ENCODE data around the gene NCR2. TPM values are rescaled to one million over a fixed set of nuclear protein-coding genes. Genes with fewer than 3 reads are reported as not detected.

Gene NCR2
- total RNA-seq, 2 donors from 2014 or later: not detected

- Mint-ChIP-seq H3K9me3 (peaks cover 37% of the 10 kb centered on the region), H3K27me3 (ENCODE audit: insufficient read depth) (peaks cover 64% of the 10 kb centered on the region), H3K36me3 (ENCODE audit: low read depth) (no peaks in the 10 kb centered on the region), H3K27ac (no peak overlapping the region), H3K4me1 (no peaks in the 10 kb centered on the region), H3K4me3 (no peak overlapping the region)
- H3K4me3 ChIP-seq (ENCODE audit: low read length): no peak overlapping the region
- TF ChIP-seq CTCF (conservative IDR thresholded peaks at IDR 0.05): no peak
- H3K4me1 ChIP-seq (ENCODE audit: control insufficient read depth, insufficient read depth, low read length): no peaks in the 10 kb centered on the region
- 82 to 96% methylated on average over 2 of the region's 2 CpGs for WGBS, 2 experiments (ENCODE audit: insufficient coverage in 1 of 2, insufficient read length in 1 of 2)
- peaks cover 24% of the 10 kb centered on the region for H3K27me3 ChIP-seq (ENCODE audit: control insufficient read depth, insufficient read depth, low read length, poor library complexity, severe bottlenecking)
- no peak overlapping the region for H3K9ac ChIP-seq (ENCODE audit: extremely low read depth, low read length, poor library complexity, severe bottlenecking)
- H3K9me3 ChIP-seq (ENCODE audit: control insufficient read depth, low read length): peaks cover 15% of the 10 kb centered on the region
- H3K27ac ChIP-seq (ENCODE audit: low read depth, low read length): no peak overlapping the region
- no peaks in the 10 kb centered on the region for H3K36me3 ChIP-seq (ENCODE audit: control insufficient read depth, insufficient read depth, low read length)
- no peak for DNase-seq
Measured at GRCh38 chr6:41360314-41360685, 24.9 kb downstream of the NCR2 start.

GRCh38 chr6:41366150-41366549, 30.7 kb downstream of the NCR2 start:
- TF ChIP-seq CTCF (conservative IDR thresholded peaks at IDR 0.05): no peak
- Histone ChIP-seq H3K27ac (ENCODE audit: low read depth, low read length) (no peak overlapping the region), H3K36me3 (ENCODE audit: control insufficient read depth, insufficient read depth, low read length) (no peaks in the 10 kb centered on the region), H3K27me3 (ENCODE audit: control insufficient read depth, insufficient read depth, low read length, poor library complexity, severe bottlenecking) (peaks cover 52% of the 10 kb centered on the region), H3K9me3 (ENCODE audit: control insufficient read depth, low read length) (no peaks in the 10 kb centered on the region), H3K9ac (ENCODE audit: extremely low read depth, low read length, poor library complexity, severe bottlenecking) (no peak overlapping the region), H3K4me1 (ENCODE audit: control insufficient read depth, insufficient read depth, low read length) (no peaks in the 10 kb centered on the region), H3K4me3 (ENCODE audit: low read length) (no peak overlapping the region)
- peaks cover 1% of the 10 kb centered on the region for H3K4me1 Mint-ChIP-seq
- no peak overlapping the region for H3K4me3 Mint-ChIP-seq
- peaks cover 79% of the 10 kb centered on the region for H3K27me3 Mint-ChIP-seq (ENCODE audit: insufficient read depth)
- DNase-seq: no peak
- WGBS, 2 experiments (ENCODE audit: insufficient coverage in 1 of 2, insufficient read length in 1 of 2): 83 to 86% methylated on average over 4 to 7 of the region's 7 CpGs
- peaks cover 14% of the 10 kb centered on the region for H3K9me3 Mint-ChIP-seq
- H3K27ac Mint-ChIP-seq: no peak overlapping the region
- H3K36me3 Mint-ChIP-seq (ENCODE audit: low read depth): no peaks in the 10 kb centered on the region

GRCh38 chr6:41367061-41367460, 31.7 kb downstream of the NCR2 start:
- H3K9ac ChIP-seq (ENCODE audit: extremely low read depth, low read length, poor library complexity, severe bottlenecking): no peak overlapping the region
- no peak overlapping the region for H3K27ac ChIP-seq (ENCODE audit: low read depth, low read length)
- no peaks in the 10 kb centered on the region for H3K4me1 ChIP-seq (ENCODE audit: control insufficient read depth, insufficient read depth, low read length)
- H3K36me3 Mint-ChIP-seq (ENCODE audit: low read depth): no peaks in the 10 kb centered on the region
- H3K27ac Mint-ChIP-seq: no peak overlapping the region
- H3K4me1 Mint-ChIP-seq: peaks cover 8% of the 10 kb centered on the region
- peaks cover 4% of the 10 kb centered on the region for H3K9me3 Mint-ChIP-seq
- no peak for TF ChIP-seq CTCF (conservative IDR thresholded peaks at IDR 0.05)
- no peaks in the 10 kb centered on the region for H3K36me3 ChIP-seq (ENCODE audit: control insufficient read depth, insufficient read depth, low read length)
- no peak for DNase-seq
- H3K27me3 ChIP-seq (ENCODE audit: control insufficient read depth, insufficient read depth, low read length, poor library complexity, severe bottlenecking): peaks cover 61% of the 10 kb centered on the region
- H3K4me3 ChIP-seq (ENCODE audit: low read length): no peak overlapping the region
- no peaks in the 10 kb centered on the region for H3K9me3 ChIP-seq (ENCODE audit: control insufficient read depth, low read length)
- no peak overlapping the region for H3K4me3 Mint-ChIP-seq
- H3K27me3 Mint-ChIP-seq (ENCODE audit: insufficient read depth): peaks cover 81% of the 10 kb centered on the region
- 90 to 93% methylated on average over 3 of the region's 3 CpGs for WGBS, 2 experiments (ENCODE audit: insufficient coverage in 1 of 2, insufficient read length in 1 of 2)
